Cerebellar cortex (tissue), 1 donor: ENCODE data around the gene NPR2.
A peak's percentile ranks its signal among the peaks of the same experiment; 100 is the strongest.

ENCODE experiments used
- DNase-seq: peaks from one replicate; pipeline ENCODE4 v3.0.0-alpha.2; 2015; ENCODE audit warnings: low spot score

Gene NPR2

GRCh38 chr9:35763803-35764202 lies 27.6 kb upstream of the NPR2 start:
- DNase-seq = no peak

- DNase-seq = no peak
Observed at GRCh38 chr9:35766997-35767396, 24.4 kb upstream of the NPR2 start.

GRCh38 chr9:35767458-35767857 lies 23.9 kb upstream of the NPR2 start:
- no peak for DNase-seq

DNA sequence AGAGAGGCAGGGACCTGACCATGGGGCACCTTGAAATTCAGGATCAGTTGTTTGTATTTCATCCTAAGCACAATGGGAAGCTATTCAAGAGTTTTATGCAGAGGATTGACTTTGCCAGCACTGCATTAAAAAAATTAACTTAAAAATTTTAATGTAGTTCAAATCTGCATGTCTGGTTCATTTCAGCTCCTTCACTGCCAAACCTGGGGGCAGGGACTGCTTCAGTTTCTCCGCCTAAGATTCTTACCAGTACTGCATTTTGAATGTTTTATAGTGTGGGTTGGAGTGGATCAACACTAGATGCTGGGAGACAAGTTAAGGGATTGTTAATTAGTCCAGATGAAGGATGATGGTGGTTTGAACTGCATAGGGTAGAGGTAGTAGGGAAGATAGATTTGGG lies 21.6 kb upstream of the NPR2 start:
- DNase-seq = no peak

GRCh38 chr9:35771075-35771433 lies 20.3 kb upstream of the NPR2 start:
- peak; percentile 97 for DNase-seq

GRCh38 chr9:35771534-35771933 lies 19.9 kb upstream of the NPR2 start:
- DNase-seq = peak; percentile 58

- no peak for DNase-seq
Observed at GRCh38 chr9:35771943-35772342, 19.4 kb upstream of the NPR2 start.

- peak; percentile 73 for DNase-seq
Observed at GRCh38 chr9:35774907-35775635, 16.3 kb upstream of the NPR2 start.

DNA sequence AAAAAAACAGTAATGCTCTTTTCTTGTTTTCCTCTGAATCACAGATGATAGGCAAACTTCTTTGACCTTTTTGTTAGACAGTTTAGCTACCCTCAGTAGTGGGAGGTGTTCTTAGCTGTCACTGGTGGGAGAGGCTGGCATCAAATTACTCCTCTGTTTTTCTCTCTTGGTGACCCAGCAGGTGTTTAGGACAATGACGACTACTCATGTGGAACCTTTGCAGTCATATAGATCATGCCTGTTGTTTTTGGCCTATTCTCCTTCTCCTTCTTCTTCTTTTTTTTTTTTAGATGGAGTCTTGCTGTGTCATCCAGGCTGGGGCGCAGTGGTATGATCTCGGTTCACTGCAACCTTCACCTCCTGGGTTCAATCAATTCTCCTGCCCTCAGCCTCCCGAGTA lies 15.4 kb upstream of the NPR2 start:
- no peak for DNase-seq

DNA sequence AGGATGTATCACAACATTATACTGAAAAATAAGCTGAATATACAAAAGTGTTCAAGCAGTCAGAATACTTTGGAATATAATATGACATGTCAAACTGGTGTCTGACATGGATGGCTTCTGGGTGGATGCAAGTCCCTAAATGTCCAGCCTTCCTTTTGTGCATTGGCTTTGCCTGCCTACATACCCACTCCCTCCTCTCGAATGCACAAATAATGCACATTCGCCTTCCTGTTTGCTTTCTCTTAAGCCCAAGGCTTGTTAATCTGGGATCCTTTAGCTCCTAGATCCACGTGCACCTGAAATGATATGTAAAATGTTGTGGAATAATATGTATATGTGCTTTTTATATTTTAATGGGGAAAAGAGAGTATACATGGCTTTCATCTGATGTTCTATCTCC lies 12.9 kb upstream of the NPR2 start:
- DNase-seq = no peak

GRCh38 chr9:35781066-35781465 lies 10.3 kb upstream of the NPR2 start:
- DNase-seq = no peak

DNA sequence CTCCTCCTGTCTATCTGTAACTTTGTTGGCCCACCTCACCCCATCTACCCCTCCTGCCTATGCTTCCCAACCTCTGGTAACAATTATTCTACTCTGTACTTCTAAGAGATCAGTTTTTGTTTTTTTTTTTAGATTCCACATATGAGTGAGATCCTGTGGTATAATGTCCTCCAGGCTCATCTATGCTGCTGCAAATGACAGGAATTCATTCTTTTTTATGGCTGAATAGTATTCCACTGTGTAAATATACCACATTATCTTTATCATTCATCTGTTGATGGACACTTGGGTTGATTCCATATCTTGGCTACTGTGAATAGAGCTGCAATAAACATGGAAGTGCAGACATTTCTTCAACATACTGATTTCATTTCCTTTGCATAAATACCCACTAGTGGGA lies 8.0 kb upstream of the NPR2 start:
- DNase-seq = no peak

DNA sequence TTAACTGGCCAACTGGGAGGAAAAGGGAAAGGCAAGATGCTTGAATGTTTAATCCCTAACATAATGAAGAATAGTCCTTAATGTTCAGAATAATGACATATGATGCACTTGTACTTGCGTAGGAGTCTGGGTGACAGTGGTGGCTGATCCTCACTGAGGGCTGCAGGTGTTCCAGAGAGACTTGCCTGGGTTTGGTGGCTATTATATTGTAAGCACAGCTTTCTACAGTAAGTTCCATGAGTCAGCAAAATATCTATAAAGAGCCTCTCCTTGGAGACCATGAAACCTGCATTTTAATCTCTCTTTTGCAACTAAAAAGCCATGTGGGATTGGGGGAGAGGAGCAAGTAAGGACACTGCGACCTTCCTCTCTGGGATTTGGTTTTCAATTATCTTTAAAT lies 1.9 kb upstream of the NPR2 start:
- DNase-seq = no peak

- no peak for DNase-seq
Observed at GRCh38 chr9:35790025-35790384, 1.4 kb upstream of the NPR2 start.

GRCh38 chr9:35790385-35791296 lies 750 bp upstream of the NPR2 start:
- DNase-seq = peak; percentile 93

GRCh38 chr9:35792024-35792813 lies 828 bp downstream of the NPR2 start:
- peak; percentile 30 for DNase-seq

- no peak for DNase-seq
Observed at GRCh38 chr9:35792826-35793225, 1.4 kb downstream of the NPR2 start.

- DNase-seq = no peak
Observed at GRCh38 chr9:35793461-35793860, 2.1 kb downstream of the NPR2 start.

DNA sequence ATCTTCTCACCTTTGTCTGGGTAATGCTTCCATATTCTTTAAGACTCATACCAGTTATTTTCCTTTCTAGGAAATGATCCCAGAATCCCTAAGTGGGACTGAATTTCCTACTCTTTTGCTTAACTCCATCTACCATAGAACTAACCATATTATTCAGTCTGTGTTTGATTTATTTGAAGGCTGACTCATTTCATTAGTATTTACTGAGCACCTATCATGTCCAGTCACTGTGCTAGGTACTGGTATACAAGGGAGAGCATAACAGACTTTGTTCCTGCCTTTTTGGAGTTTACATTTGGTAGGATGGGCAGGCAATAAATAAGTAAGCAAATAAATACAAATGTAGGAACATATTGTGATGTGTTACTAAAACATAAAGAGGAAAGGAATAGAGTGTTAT lies 4.3 kb downstream of the NPR2 start:
- DNase-seq = no peak

DNA sequence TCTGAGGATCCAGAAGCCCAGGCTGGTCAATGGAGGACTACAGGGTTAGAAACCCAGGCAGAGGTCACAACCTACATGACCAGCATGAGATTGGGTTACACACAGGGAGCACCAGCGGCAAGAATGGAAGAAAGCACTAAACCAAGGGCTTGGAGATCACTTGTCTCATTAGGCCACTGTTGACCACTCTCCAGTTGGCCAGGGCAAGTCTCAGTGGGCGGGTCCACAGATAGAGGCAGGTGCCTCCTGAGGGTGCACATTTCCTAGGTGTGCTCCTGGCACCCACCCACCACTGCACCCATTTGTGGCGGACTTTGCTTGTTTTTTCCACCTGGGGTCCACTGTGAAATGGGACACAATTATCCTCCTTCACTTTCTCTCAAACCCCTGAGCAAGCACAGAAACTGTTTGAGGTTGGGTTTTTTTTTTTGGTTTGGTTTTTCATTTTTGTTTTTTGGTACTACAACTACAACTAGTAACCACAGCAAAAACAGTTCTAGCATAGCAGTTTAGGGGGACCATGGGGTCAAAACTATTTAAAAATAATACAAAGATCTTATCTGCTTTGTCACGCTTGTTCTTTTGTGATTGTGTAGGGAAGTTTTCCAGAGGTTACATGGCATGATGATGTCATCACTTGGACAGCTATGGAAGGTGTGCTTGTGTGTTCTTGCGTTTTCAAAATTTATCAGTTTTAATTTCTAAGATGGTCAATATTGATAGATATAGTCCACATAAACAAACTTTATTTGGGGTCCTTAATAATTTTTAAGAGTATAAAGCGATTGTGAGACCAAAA lies 6.1 kb downstream of the NPR2 start:
- no peak for DNase-seq

DNA sequence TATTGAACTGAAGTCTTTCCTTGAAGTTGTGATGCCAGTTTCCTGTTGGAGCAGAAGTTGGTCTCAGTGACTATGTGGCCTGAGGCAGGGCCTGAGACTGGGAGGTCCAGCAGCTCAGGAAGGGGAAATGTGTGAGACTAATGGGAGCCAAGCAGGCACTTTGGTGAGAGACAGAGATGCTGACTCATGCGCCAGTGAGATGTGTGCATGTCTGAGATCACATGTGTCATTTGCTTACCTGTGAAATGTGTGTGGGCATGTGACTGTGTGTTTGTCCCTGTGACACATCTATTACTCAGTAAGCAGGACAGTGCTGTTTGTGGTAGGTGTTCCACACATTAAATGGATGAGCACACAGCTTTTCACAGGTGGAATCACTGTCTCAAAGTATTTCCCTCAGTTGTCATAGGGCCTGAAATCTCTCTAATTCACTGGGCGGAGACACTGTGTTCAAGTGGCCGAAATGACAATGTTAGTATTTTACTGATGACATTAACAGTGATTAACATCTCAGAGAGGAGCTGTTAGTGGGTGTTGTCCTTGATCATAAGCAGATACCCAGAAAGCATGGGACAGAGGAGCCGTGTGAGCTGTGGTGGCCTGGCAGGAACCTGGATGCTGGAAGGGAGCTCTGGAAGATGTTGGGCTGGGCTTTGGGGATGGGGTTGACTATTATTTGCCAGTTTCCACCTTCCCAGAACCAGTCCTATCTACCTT lies 7.4 kb downstream of the NPR2 start:
- no peak for DNase-seq
